HCT116 (cell line): ENCODE data around the gene TNS3. TPM values are rescaled to one million over a fixed set of nuclear protein-coding genes. Genes with fewer than 3 reads are reported as not detected.

Experiments
- ATAC-seq: fragments of 200-7000 bp; cut with Tn5 transposase; 2 replicates; pipeline ENCODE4 v1.9.1; 2020; ENCODE audit warnings: mild to moderate bottlenecking, moderate library complexity
- BruUV-seq: library from RNA; stranded (reverse); fragments of 400-500 nt; replicated peaks from 2 replicates; lab custom pipeline; 2021; lab: Mats Ljungman, UMichigan
- CTCF ChIA-PET: fragments of 300-600 bp; sonication (Branson Sonifier 250); formaldehyde crosslinking; loops from one replicate; lab custom pipeline; 2021; ENCODE audit warnings: antibody characterized with exemption; lab: Charles Lee
- POLR2A ChIA-PET: fragments of 300-600, 350-600 bp; sonication (Branson Sonifier 250); formaldehyde crosslinking; loops from one replicate; lab custom pipeline; 2021; ENCODE audit warnings: antibody characterized with exemption; lab: Charles Lee
- RAD21 ChIA-PET, 2 experiments: fragments of 300-600 bp; sonication (Branson Sonifier 250); formaldehyde crosslinking; loops; one replicate each; lab custom pipeline; 2023; ENCODE audit warnings: low total read pairs in 2 of 2; ENCODE audit not compliant: uncharacterized antibody in 2 of 2, unreplicated experiment in 2 of 2, low non-redundant PET in 1 of 2; lab: Charles Lee
- DNase-seq: peaks from one replicate; pipeline ENCODE4 v3.0.0-alpha.2; 2010; ENCODE audit warnings: low read depth, low spot score
- H2AFZ ChIP-seq: fragments of 200-600 bp; shearing (Covaris generic), sonication (generic); 2 replicates; pipeline ENCODE4 v1.6.1; 2017; ENCODE audit warnings: low read depth, mixed run types, mixed read lengths, antibody characterized with exemption, low read length; ENCODE audit not compliant: poor library complexity, severe bottlenecking
- H3K27ac ChIP-seq: 2 replicates; pipeline ENCODE4 v1.5.1; 2012; ENCODE audit warnings: low read depth, low read length
- H3K27me3 ChIP-seq: fragments of 200-600 bp; sonication (generic); 2 replicates; pipeline ENCODE4 v1.6.1; 2016; ENCODE audit warnings: mixed run types, low read length, mixed read lengths; ENCODE audit not compliant: insufficient read depth
- H3K36me3 ChIP-seq, 2 experiments: fragments of 200-500 bp in 1 of 2; fragments of 200-600 bp in 1 of 2; sonication (Bioruptor generic) in 1 of 2; sonication (generic) in 1 of 2; 2 replicates each; pipeline versions ENCODE4 v1.5.1 to v1.6.1; 2014 to 2016; ENCODE audit warnings: low read length in 2 of 2, inconsistent platforms in 1 of 2, mixed read lengths in 1 of 2, mixed run types in 1 of 2; ENCODE audit not compliant: insufficient read depth in 2 of 2, control insufficient read depth in 1 of 2
- H3K4me1 ChIP-seq, 2 experiments: fragments of 200-600 bp in 1 of 2; sonication (generic) in 1 of 2; 2 replicates each; pipeline versions ENCODE4 v1.5.1 to v1.6.1; 2012 to 2017; ENCODE audit warnings: low read length in 2 of 2, inconsistent platforms in 1 of 2, mild to moderate bottlenecking in 1 of 2, mixed read lengths in 1 of 2, mixed run types in 1 of 2, moderate library complexity in 1 of 2; ENCODE audit not compliant: insufficient read depth in 2 of 2, control insufficient read depth in 1 of 2
- H3K4me2 ChIP-seq: fragments of 200-600 bp; sonication (generic); 2 replicates; pipeline ENCODE4 v1.6.1; 2017; ENCODE audit warnings: mixed run types, low read length, mixed read lengths
- H3K4me3 ChIP-seq, 2 experiments: fragments of 200-600 bp in 1 of 2; sonication (generic) in 1 of 2; replicated peaks in 1 of 2; 2 replicates each; pipeline ENCODE4 v1.5.1; 2011 to 2016; ENCODE audit warnings: low read length in 2 of 2, control low read depth in 1 of 2, low read depth in 1 of 2, mild to moderate bottlenecking in 1 of 2, mixed read lengths in 1 of 2, mixed run types in 1 of 2
- H3K79me2 ChIP-seq: fragments of 200-600 bp; sonication (generic); 2 replicates; pipeline ENCODE4 v1.6.1; 2017; ENCODE audit warnings: mild to moderate bottlenecking, mixed run types, low read length, moderate library complexity, mixed read lengths; ENCODE audit not compliant: insufficient read depth
- H3K9ac ChIP-seq: fragments of 200-600 bp; sonication (generic); 2 replicates; pipeline ENCODE4 v1.6.1; 2016; ENCODE audit warnings: low read length, mixed read lengths
- H3K9me2 ChIP-seq: fragments of 200-600 bp; sonication (generic), shearing (Covaris generic); 2 replicates; pipeline ENCODE4 v1.6.1; 2017; ENCODE audit warnings: mixed run types, mild to moderate bottlenecking, moderate library complexity; ENCODE audit not compliant: insufficient read depth
- H3K9me3 ChIP-seq, 2 experiments: fragments of 200-500 bp in 1 of 2; fragments of 200-600 bp in 1 of 2; sonication (Bioruptor generic) in 1 of 2; sonication (generic) in 1 of 2; 2 replicates each; pipeline ENCODE4 v1.6.1; 2014 to 2017; ENCODE audit warnings: low read length in 2 of 2, mixed read lengths in 2 of 2, inconsistent platforms in 1 of 2, low read depth in 1 of 2, mild to moderate bottlenecking in 1 of 2, mixed run types in 1 of 2, moderate library complexity in 1 of 2; ENCODE audit not compliant: control insufficient read depth in 1 of 2, insufficient read depth in 1 of 2
- H4K20me1 ChIP-seq: fragments of 200-600 bp; sonication (generic), shearing (Covaris generic); 2 replicates; pipeline ENCODE4 v1.6.1; 2017; ENCODE audit warnings: mixed run types, mild to moderate bottlenecking, moderate library complexity; ENCODE audit not compliant: insufficient read depth
- CTCF ChIP-seq, 3 experiments: fragments of 200-600 bp in 1 of 3; sonication (generic) in 1 of 3; IDR thresholded peaks in 2 of 3; conservative IDR thresholded peaks in 1 of 3; 2 replicates each; pipeline ENCODE4 v1.5.1; 2012 to 2017; ENCODE audit warnings: low read depth in 2 of 3, low read length in 2 of 3, antibody characterized with exemption in 1 of 3, borderline replicate concordance in 1 of 3, control low read depth in 1 of 3, mild to moderate bottlenecking in 1 of 3, mixed read lengths in 1 of 3, mixed run types in 1 of 3, moderate library complexity in 1 of 3; ENCODE audit not compliant: insufficient read depth in 1 of 3
- EZH2 ChIP-seq: fragments of 200-600 bp; sonication (generic); IDR thresholded peaks from 2 replicates; pipeline ENCODE4 v1.6.1; 2017; ENCODE audit warnings: antibody characterized with exemption, mixed run types
- POLR2AphosphoS5 ChIP-seq: IDR thresholded peaks from 2 replicates; pipeline ENCODE4 v1.6.1; 2011; ENCODE audit warnings: mild to moderate bottlenecking, low read depth, low read length, moderate library complexity
- RAD21 ChIP-seq: IDR thresholded peaks from 2 replicates; pipeline ENCODE4 v1.6.1; 2012; ENCODE audit warnings: low read depth, mild to moderate bottlenecking
- TCF7L2 ChIP-seq: IDR thresholded peaks from 2 replicates; pipeline ENCODE4 v1.7.0; 2011; ENCODE audit warnings: borderline replicate concordance, inconsistent platforms; ENCODE audit not compliant: insufficient read depth, insufficient read length; ENCODE audit errors: extremely low read depth
- intact Hi-C: fragments of 100-400 bp; cut with micrococcal nuclease; formaldehyde crosslinking; loops from 2 replicates; pipeline ENCODE4 v1.10.0; 2022
- total RNA-seq: library from RNA; stranded (reverse); gene quantifications from one replicate; pipeline ENCODE4 v1.2.1, GENCODE V29; 2021; ENCODE audit not compliant: unreplicated experiment

The TNS3 gene
- total RNA-seq, 1 experiment from 2014 or later: 9.1 TPM

- Histone ChIP-seq H3K9me2 (no peaks in the 10 kb centered on the region), H3K27me3 (no peaks in the 10 kb centered on the region), H3K9me3 (no peaks in the 10 kb centered on the region), H3K4me1 (no peaks in the 10 kb centered on the region), H3K4me2 (no peak overlapping the region), H3K36me3 (no peaks in the 10 kb centered on the region), H3K4me3 (no peak overlapping the region), H2AFZ (no peak overlapping the region), H3K27ac (no peak overlapping the region), H4K20me1 (no peaks in the 10 kb centered on the region), H3K79me2 (no peaks in the 10 kb centered on the region), H3K9ac (no peak overlapping the region)
- intact Hi-C loops: no loop called here
- BruUV-seq: no TSS peak
- RAD21 ChIA-PET: no interaction called here
- POLR2A ChIA-PET: no interaction called here
- DNase-seq: no peak
- CTCF ChIA-PET: no interaction called here
- ATAC-seq: no peak
- TF ChIP-seq POLR2AphosphoS5 (no peak), EZH2 (no peak), CTCF (IDR thresholded peaks at IDR 0.05 in 2 of 3, conservative IDR thresholded peaks at IDR 0.05 in 1 of 3; ENCODE audit: borderline replicate concordance in 1 of 3, insufficient read depth in 1 of 3, low read depth in 2 of 3, low read length in 2 of 3) (no peak), TCF7L2 (no peak), RAD21 (no peak)
These were observed 59.9 kb downstream of the TNS3 start for GRCh38 chr7:47521816-47522561.
